Pancreas (tissue), 10 donors: Measurements from ENCODE around the gene CXCL5. TPM values are rescaled to one million over a fixed set of nuclear protein-coding genes. Genes with fewer than 3 reads are reported as not detected.

ENCODE experiments used
- ATAC-seq, 4 donors: fragments of 200-7000 bp; cut with Tn5 transposase; one replicate each; pipeline versions ENCODE4 v1.8.0 to v1.9.1; 2020; ENCODE audit warnings: mild to moderate bottlenecking in 4 of 4, moderate library complexity in 4 of 4
- DNase-seq, 6 donors: peaks; one replicate each; pipeline ENCODE4 v3.0.0-alpha.2; 2020
- FAIRE-seq: peaks from 2 replicates; lab custom pipeline; 2012; peaks lifted over from hg19 to GRCh38; lab: Jason Lieb, UNC
- H3K27ac ChIP-seq, 4 donors: fragments of 200-600 bp; sonication (generic); 1 replicate in 3 of 4; 2 replicates in 1 of 4; pipeline versions ENCODE4 v1.5.0 to v1.8.0; 2020
- H3K27me3 ChIP-seq, 4 donors: fragments of 200-600 bp; one replicate each; pipeline ENCODE4 v1.8.0; 2021
- H3K36me3 ChIP-seq, 3 donors: fragments of 200-600 bp; sonication (generic) in 1 of 3; one replicate each; pipeline versions ENCODE4 v1.5.0 to v1.8.0; 2020 to 2021
- H3K4me1 ChIP-seq, 3 donors: fragments of 200-600 bp; one replicate each; pipeline ENCODE4 v1.8.0; 2021
- H3K4me3 ChIP-seq, 4 donors: fragments of 200-600 bp; sonication (generic) in 2 of 4; one replicate each; pipeline versions ENCODE4 v1.5.0 to v1.8.0; 2020 to 2021
- H3K9me3 ChIP-seq, 4 donors: fragments of 200-600 bp; one replicate each; pipeline ENCODE4 v1.8.0; 2021
- CTCF ChIP-seq, 4 donors: fragments of 200-600 bp; sonication (generic) in 3 of 4; IDR thresholded peaks; one replicate each; pipeline versions ENCODE4 v1.5.0 to v1.8.0; 2021; ENCODE audit warnings: antibody characterized with exemption in 4 of 4
- WGBS, 2 donors: extraction: QIAGEN DNeasy Blood & Tissue Kit; methylation state at CpG; one replicate each; pipeline ENCODE4 v1.1.7; 2013; 5-methylcytosine and 5-hydroxymethylcytosine counted together
- intact Hi-C, 3 donors: fragments of 100-400 bp; cut with DNase I; formaldehyde crosslinking; loops; one replicate each; pipeline versions ENCODE4 v1.11.1 to v1.14.2; 2022
- polyA plus RNA-seq, 2 donors: library from polyadenylated mRNA; stranded (reverse); fragments of 200-250 nt; gene quantifications; one replicate each; pipeline ENCODE4 v1.2.3, GENCODE V29; 2013
- total RNA-seq, 6 donors: library from RNA; stranded (reverse); fragmentation: NEBNext Ultra II Directional in 4 of 6; extraction: Animal tissue kit (Norgen Biotek cat#: 25700) in 4 of 6; gene quantifications; one replicate each; pipeline versions ENCODE4 v1.2.1 to v1.2.4, GENCODE V29; 2021 to 2023
- donor health status: healthy with polysubstance abuse.
- donor health status: DM: no; HTN: no; CAD: no; lungs with moderate emphysema.
- donor health status: DM: no; HTN: no; CAD: no.
- donor health status: control.
- donor health status: control.
- donor health status: Bipolar disorder and iron deficiency.
- donor health status: DM: yes; HTN: yes; CAD: no.
- donor health status: DM: no; HTN: no; CAD: no.
- donor health status: DM: no; HTN: no; CAD: no.
- donor health status: DM: yes; HTN: yes; CAD: no.

The CXCL5 gene
- total and polyA plus RNA-seq, 8 donors, result 0.09 to 9.4 (median 0.29) TPM

GRCh38 chr4:74005528-74005927 lies 7.1 kb upstream of the CXCL5 start:
- intact Hi-C loops, result no loop called here
- no peaks in the 10 kb centered on the region for H3K9me3 ChIP-seq
- peak; percentile 93 for FAIRE-seq
- 25 to 26% methylated on average over 3 of the region's 3 CpGs for WGBS, 2 donors
- no peaks in the 10 kb centered on the region for H3K4me1 ChIP-seq
- H3K36me3 ChIP-seq, result no peaks in the 10 kb centered on the region
- peak overlapping the region in 2 of 4 donors; percentile 13 to 52 for H3K27ac ChIP-seq
- peak; percentile 28 to 77 (median 61) for ATAC-seq
- no peak overlapping the region for H3K4me3 ChIP-seq
- TF ChIP-seq CTCF (IDR thresholded peaks at IDR 0.05), result no peak
- DNase-seq, result no peak
- no peaks in the 10 kb centered on the region for H3K27me3 ChIP-seq

GRCh38 chr4:74004668-74005067 lies 6.2 kb upstream of the CXCL5 start:
- FAIRE-seq (no peak), ATAC-seq (no peak), DNase-seq (no peak)
- H3K4me1 ChIP-seq, result no peaks in the 10 kb centered on the region
- H3K36me3 ChIP-seq, result no peaks in the 10 kb centered on the region
- no peaks in the 10 kb centered on the region for H3K9me3 ChIP-seq
- 53 to 54% methylated on average over 4 of the region's 4 CpGs for WGBS, 2 donors
- no peaks in the 10 kb centered on the region for H3K27me3 ChIP-seq
- no peak for TF ChIP-seq CTCF (IDR thresholded peaks at IDR 0.05)
- intact Hi-C loops, result no loop called here
- peak overlapping the region in 1 of 4 donors; percentile 52 for H3K27ac ChIP-seq
- no peak overlapping the region for H3K4me3 ChIP-seq

- 70 to 71% methylated on average over 6 of the region's 6 CpGs for WGBS, 2 donors
- no peak for ATAC-seq
These were observed 1.8 kb upstream of the CXCL5 start for GRCh38 chr4:74000301-74000700.

GRCh38 chr4:73992050-73992449 lies 6.4 kb downstream of the CXCL5 start:
- Histone ChIP-seq H3K4me3 (no peak overlapping the region), H3K9me3 (no peaks in the 10 kb centered on the region), H3K27ac (no peak overlapping the region), H3K27me3 (no peaks in the 10 kb centered on the region), H3K36me3 (no peaks in the 10 kb centered on the region), H3K4me1 (no peaks in the 10 kb centered on the region)
- intact Hi-C loops, result no loop called here
- 0 to 35% methylated on average over 1 of the region's 1 CpG for WGBS, 2 donors
- FAIRE-seq (no peak), DNase-seq (no peak), ATAC-seq (no peak)
- TF ChIP-seq CTCF (IDR thresholded peaks at IDR 0.05), result no peak

More at GRCh38 chr4:74000301-74000700, 1.8 kb upstream of the CXCL5 start:
- no peaks in the 10 kb centered on the region for H3K36me3 ChIP-seq
- no peaks in the 10 kb centered on the region for H3K27me3 ChIP-seq
- intact Hi-C loops, result no loop called here
- no peak for DNase-seq
- FAIRE-seq, result no peak
- no peak for TF ChIP-seq CTCF (IDR thresholded peaks at IDR 0.05)
- no peaks in the 10 kb centered on the region for H3K9me3 ChIP-seq
- H3K4me1 ChIP-seq, result no peaks in the 10 kb centered on the region
- no peak overlapping the region for H3K27ac ChIP-seq
- H3K4me3 ChIP-seq, result no peak overlapping the region

GRCh38 chr4:73991742-73992000 lies 6.8 kb downstream of the CXCL5 start:
- no peaks in the 10 kb centered on the region for H3K9me3 ChIP-seq
- no peak overlapping the region for H3K27ac ChIP-seq
- H3K4me3 ChIP-seq, result no peak overlapping the region
- H3K36me3 ChIP-seq, result no peaks in the 10 kb centered on the region
- WGBS, 2 donors, result 88 to 94% methylated on average over 1 of the region's 1 CpG
- no peaks in the 10 kb centered on the region for H3K27me3 ChIP-seq
- FAIRE-seq (no peak), DNase-seq (no peak), ATAC-seq (no peak)
- no peak for TF ChIP-seq CTCF (IDR thresholded peaks at IDR 0.05)
- no peaks in the 10 kb centered on the region for H3K4me1 ChIP-seq
- intact Hi-C loops, result no loop called here
